ENCODE data around the gene CD38. TPM values are rescaled to one million over a fixed set of nuclear protein-coding genes. Genes with fewer than 3 reads are reported as not detected.

Gene CD38
- total and polyA plus RNA-seq, 4 donors, result 3.2 to 9.4 (median 5.3) TPM

DNA sequence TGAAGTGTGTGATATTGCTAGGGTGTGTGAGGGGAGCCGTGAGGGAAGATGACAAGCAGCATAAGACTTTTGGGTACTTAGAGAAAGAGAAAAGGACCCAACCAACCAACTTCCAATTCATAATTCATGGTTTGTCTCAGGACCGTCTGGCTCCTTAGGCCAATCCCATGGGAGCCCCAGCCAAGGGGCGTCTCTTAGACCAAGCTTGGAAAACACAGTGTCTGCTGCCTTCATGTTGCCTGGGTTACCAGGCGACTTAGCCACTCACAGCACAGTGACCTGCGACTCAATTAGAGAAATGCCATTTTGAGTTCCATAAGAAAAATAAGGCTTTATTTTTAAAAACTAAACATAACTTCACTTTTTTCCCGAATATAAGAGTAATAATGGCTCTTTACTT lies 42.6 kb upstream of the CD38 start:
- H3K9me3 ChIP-seq (ENCODE audit: control insufficient read depth in 4 of 4, low read length in 3 of 4), result no peaks in the 10 kb centered on the region
- H3K27ac ChIP-seq (ENCODE audit: low read depth in 1 of 2, low read length in 2 of 2), result no peak overlapping the region
- H3K27me3 ChIP-seq (ENCODE audit: control insufficient read depth in 4 of 4, insufficient read depth in 4 of 4, low read length in 3 of 4), result no peaks in the 10 kb centered on the region
- H3K9ac ChIP-seq (ENCODE audit: low read depth in 1 of 2, low read length in 2 of 2), result no peak overlapping the region
- TF ChIP-seq GABPA (IDR thresholded peaks at IDR 0.05 in 1 of 2, conservative IDR thresholded peaks at IDR 0.05 in 1 of 2), result no peak
- no peak for TF ChIP-seq SP1 (IDR thresholded peaks at IDR 0.05)
- no peak for TF ChIP-seq EGR1 (IDR thresholded peaks at IDR 0.05; ENCODE audit: low read depth in 2 of 2)
- no peak for TF ChIP-seq HNF4A (conservative IDR thresholded peaks at IDR 0.05)
- TF ChIP-seq, protein P1, sequence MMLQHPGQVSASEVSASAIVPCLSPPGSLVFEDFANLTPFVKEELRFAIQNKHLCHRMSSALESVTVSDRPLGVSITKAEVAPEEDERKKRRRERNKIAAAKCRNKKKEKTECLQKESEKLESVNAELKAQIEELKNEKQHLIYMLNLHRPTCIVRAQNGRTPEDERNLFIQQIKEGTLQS (IDR thresholded peaks at IDR 0.05), result no peak
- no peak for TF ChIP-seq JUND (IDR thresholded peaks at IDR 0.05)
- TF ChIP-seq, protein P2, sequence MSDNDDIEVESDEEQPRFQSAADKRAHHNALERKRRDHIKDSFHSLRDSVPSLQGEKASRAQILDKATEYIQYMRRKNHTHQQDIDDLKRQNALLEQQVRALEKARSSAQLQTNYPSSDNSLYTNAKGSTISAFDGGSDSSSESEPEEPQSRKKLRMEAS (IDR thresholded peaks at IDR 0.05), result no peak
- no peak for TF ChIP-seq NR2F2 (IDR thresholded peaks at IDR 0.05)
- TF ChIP-seq YY1 (IDR thresholded peaks at IDR 0.05), result no peak
- no peak for TF ChIP-seq HNF4G (IDR thresholded peaks at IDR 0.05)
- TF ChIP-seq FOXA2 (IDR thresholded peaks at IDR 0.05), result no peak
- TF ChIP-seq, protein P3, sequence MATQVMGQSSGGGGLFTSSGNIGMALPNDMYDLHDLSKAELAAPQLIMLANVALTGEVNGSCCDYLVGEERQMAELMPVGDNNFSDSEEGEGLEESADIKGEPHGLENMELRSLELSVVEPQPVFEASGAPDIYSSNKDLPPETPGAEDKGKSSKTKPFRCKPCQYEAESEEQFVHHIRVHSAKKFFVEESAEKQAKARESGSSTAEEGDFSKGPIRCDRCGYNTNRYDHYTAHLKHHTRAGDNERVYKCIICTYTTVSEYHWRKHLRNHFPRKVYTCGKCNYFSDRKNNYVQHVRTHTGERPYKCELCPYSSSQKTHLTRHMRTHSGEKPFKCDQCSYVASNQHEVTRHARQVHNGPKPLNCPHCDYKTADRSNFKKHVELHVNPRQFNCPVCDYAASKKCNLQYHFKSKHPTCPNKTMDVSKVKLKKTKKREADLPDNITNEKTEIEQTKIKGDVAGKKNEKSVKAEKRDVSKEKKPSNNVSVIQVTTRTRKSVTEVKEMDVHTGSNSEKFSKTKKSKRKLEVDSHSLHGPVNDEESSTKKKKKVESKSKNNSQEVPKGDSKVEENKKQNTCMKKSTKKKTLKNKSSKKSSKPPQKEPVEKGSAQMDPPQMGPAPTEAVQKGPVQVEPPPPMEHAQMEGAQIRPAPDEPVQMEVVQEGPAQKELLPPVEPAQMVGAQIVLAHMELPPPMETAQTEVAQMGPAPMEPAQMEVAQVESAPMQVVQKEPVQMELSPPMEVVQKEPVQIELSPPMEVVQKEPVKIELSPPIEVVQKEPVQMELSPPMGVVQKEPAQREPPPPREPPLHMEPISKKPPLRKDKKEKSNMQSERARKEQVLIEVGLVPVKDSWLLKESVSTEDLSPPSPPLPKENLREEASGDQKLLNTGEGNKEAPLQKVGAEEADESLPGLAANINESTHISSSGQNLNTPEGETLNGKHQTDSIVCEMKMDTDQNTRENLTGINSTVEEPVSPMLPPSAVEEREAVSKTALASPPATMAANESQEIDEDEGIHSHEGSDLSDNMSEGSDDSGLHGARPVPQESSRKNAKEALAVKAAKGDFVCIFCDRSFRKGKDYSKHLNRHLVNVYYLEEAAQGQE (IDR thresholded peaks at IDR 0.05), result no peak
- TF ChIP-seq, protein P4, sequence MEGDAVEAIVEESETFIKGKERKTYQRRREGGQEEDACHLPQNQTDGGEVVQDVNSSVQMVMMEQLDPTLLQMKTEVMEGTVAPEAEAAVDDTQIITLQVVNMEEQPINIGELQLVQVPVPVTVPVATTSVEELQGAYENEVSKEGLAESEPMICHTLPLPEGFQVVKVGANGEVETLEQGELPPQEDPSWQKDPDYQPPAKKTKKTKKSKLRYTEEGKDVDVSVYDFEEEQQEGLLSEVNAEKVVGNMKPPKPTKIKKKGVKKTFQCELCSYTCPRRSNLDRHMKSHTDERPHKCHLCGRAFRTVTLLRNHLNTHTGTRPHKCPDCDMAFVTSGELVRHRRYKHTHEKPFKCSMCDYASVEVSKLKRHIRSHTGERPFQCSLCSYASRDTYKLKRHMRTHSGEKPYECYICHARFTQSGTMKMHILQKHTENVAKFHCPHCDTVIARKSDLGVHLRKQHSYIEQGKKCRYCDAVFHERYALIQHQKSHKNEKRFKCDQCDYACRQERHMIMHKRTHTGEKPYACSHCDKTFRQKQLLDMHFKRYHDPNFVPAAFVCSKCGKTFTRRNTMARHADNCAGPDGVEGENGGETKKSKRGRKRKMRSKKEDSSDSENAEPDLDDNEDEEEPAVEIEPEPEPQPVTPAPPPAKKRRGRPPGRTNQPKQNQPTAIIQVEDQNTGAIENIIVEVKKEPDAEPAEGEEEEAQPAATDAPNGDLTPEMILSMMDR (IDR thresholded peaks at IDR 0.05; ENCODE audit: low read depth, low read length, missing input control), result no peak
- no peak for TF ChIP-seq RAD21 (IDR thresholded peaks at IDR 0.05)
- no peak for TF ChIP-seq RXRA (IDR thresholded peaks at IDR 0.05)
- no peak for TF ChIP-seq TAF1 (conservative IDR thresholded peaks at IDR 0.05)
- H3K4me1 ChIP-seq (ENCODE audit: control insufficient read depth in 4 of 4, insufficient read depth in 4 of 4, low read length in 3 of 4), result peaks cover 0 to 8% (median 3%) of the 10 kb centered on the region in 4 donors
- WGBS, result 81% methylated on average over 6 of the region's 6 CpGs
- DNase-seq (ENCODE audit: low spot score), result no peak
- no peaks in the 10 kb centered on the region for H3K36me3 ChIP-seq (ENCODE audit: control insufficient read depth in 4 of 4, insufficient read depth in 3 of 4, low read depth in 1 of 4, low read length in 3 of 4)
- no peak overlapping the region for H3K4me3 ChIP-seq (ENCODE audit: low read depth in 1 of 3, low read length in 3 of 3)

DNA sequence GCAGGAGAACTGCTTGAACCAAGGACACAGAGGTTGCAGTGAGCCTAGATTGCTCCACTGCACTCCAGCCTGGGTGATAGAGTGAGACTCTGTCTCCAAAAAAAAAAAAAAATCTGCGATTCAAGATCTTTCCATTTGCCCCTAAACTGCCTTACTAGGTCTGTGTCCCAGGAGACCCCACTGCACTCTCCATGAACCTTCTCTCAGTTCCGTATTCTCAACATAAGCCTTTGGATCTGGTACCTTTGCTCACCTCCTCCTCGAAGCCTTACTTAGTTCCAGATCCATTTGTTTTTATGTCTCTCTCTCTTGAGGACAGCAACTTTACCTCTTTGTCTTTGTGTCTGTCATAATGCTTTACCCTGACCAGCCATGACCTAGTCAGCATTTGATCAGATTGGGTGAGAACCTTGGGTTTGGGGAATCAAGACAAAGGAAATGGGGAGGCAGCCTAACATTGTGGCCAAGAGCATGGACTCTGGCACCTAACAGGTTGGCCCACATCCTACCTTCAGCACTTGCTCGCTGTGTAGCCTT lies 41.5 kb upstream of the CD38 start:
- WGBS, result 98% methylated on average over 4 of the region's 4 CpGs
- Histone ChIP-seq H3K4me3 (ENCODE audit: low read depth in 1 of 3, low read length in 3 of 3) (no peak overlapping the region), H3K27ac (ENCODE audit: low read depth in 1 of 2, low read length in 2 of 2) (no peak overlapping the region), H3K4me1 (ENCODE audit: control insufficient read depth in 4 of 4, insufficient read depth in 4 of 4, low read length in 3 of 4) (peaks cover 0 to 14% (median 9%) of the 10 kb centered on the region in 4 donors), H3K27me3 (ENCODE audit: control insufficient read depth in 4 of 4, insufficient read depth in 4 of 4, low read length in 3 of 4) (no peaks in the 10 kb centered on the region), H3K36me3 (ENCODE audit: control insufficient read depth in 4 of 4, insufficient read depth in 3 of 4, low read depth in 1 of 4, low read length in 3 of 4) (no peaks in the 10 kb centered on the region), H3K9ac (ENCODE audit: low read depth in 1 of 2, low read length in 2 of 2) (no peak overlapping the region), H3K9me3 (ENCODE audit: control insufficient read depth in 4 of 4, low read length in 3 of 4) (peaks cover 0 to 2% (median under 1%) of the 10 kb centered on the region in 4 donors)
- TF ChIP-seq NR2F2 (IDR thresholded peaks at IDR 0.05), result no peak
- TF ChIP-seq SP1 (IDR thresholded peaks at IDR 0.05), result no peak
- no peak for TF ChIP-seq HNF4A (conservative IDR thresholded peaks at IDR 0.05)
- TF ChIP-seq, protein P3 (IDR thresholded peaks at IDR 0.05), result no peak
- TF ChIP-seq, protein P5, sequence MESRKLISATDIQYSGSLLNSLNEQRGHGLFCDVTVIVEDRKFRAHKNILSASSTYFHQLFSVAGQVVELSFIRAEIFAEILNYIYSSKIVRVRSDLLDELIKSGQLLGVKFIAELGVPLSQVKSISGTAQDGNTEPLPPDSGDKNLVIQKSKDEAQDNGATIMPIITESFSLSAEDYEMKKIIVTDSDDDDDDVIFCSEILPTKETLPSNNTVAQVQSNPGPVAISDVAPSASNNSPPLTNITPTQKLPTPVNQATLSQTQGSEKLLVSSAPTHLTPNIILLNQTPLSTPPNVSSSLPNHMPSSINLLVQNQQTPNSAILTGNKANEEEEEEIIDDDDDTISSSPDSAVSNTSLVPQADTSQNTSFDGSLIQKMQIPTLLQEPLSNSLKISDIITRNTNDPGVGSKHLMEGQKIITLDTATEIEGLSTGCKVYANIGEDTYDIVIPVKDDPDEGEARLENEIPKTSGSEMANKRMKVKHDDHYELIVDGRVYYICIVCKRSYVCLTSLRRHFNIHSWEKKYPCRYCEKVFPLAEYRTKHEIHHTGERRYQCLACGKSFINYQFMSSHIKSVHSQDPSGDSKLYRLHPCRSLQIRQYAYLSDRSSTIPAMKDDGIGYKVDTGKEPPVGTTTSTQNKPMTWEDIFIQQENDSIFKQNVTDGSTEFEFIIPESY (IDR thresholded peaks at IDR 0.05), result no peak
- TF ChIP-seq GABPA (IDR thresholded peaks at IDR 0.05 in 1 of 2, conservative IDR thresholded peaks at IDR 0.05 in 1 of 2), result no peak
- DNase-seq (ENCODE audit: low spot score), result no peak
